HepG2 (cell line): ENCODE measurements around the gene CRYZL1. TPM values are rescaled to one million over a fixed set of nuclear protein-coding genes. Genes with fewer than 3 reads are reported as not detected.

Source experiments
- ATF1 ChIP-seq: IDR thresholded peaks from 2 replicates; pipeline ENCODE4 v1.6.1; 2016; ENCODE audit warnings: mild to moderate bottlenecking, control low read depth
- DNMT3B ChIP-seq: conservative IDR thresholded peaks from 2 replicates; pipeline ENCODE4 v1.6.1; 2016; ENCODE audit warnings: missing biosample characterization, control low read depth
- GABPB1 ChIP-seq: IDR thresholded peaks from 2 replicates; pipeline ENCODE4 v1.6.1; 2016; ENCODE audit warnings: mild to moderate bottlenecking, missing genetic modification reagents, moderate library complexity, missing compliant biosample characterization
- KLF9 ChIP-seq: IDR thresholded peaks from 2 replicates; pipeline ENCODE4 v1.6.1; 2016; ENCODE audit warnings: low read depth
- LRRFIP1 ChIP-seq: sonication (generic); formaldehyde crosslinking; conservative IDR thresholded peaks from 2 replicates; pipeline ENCODE4 v1.4.0; 2020; ENCODE audit warnings: missing genetic modification reagents
- PPARG ChIP-seq: conservative IDR thresholded peaks from 2 replicates; pipeline ENCODE4 v1.6.1; 2016; ENCODE audit warnings: missing biosample characterization, missing genetic modification reagents
- SAP130 ChIP-seq: IDR thresholded peaks from 2 replicates; pipeline ENCODE4 v1.6.1; 2016; ENCODE audit warnings: low read depth
- SIN3A ChIP-seq: IDR thresholded peaks from 2 replicates; pipeline ENCODE4 v1.6.1; 2011; ENCODE audit warnings: low read depth, mild to moderate bottlenecking, control low read depth, low read length, borderline replicate concordance
- SMYD3 ChIP-seq: sonication (generic); formaldehyde crosslinking; IDR thresholded peaks from 2 replicates; pipeline ENCODE4 v1.8.1; 2023; ENCODE audit warnings: mild to moderate bottlenecking, missing genetic modification reagents
- ZNF17 ChIP-seq: sonication (generic); formaldehyde crosslinking; IDR thresholded peaks from 2 replicates; pipeline ENCODE4 v1.5.0; 2020; ENCODE audit warnings: mild to moderate bottlenecking, missing genetic modification reagents
- ZNF30 ChIP-seq: sonication (generic); formaldehyde crosslinking; IDR thresholded peaks from 2 replicates; pipeline ENCODE4 v1.5.0; 2020; ENCODE audit warnings: mild to moderate bottlenecking, missing genetic modification reagents
- ZNF430 ChIP-seq: sonication (generic); formaldehyde crosslinking; IDR thresholded peaks from 2 replicates; pipeline ENCODE4 v1.9.0; 2021; ENCODE audit warnings: mild to moderate bottlenecking, missing genetic modification reagents
- ZNF670 ChIP-seq: sonication (generic); formaldehyde crosslinking; IDR thresholded peaks from 2 replicates; pipeline ENCODE4 v1.8.0; 2022; ENCODE audit warnings: mild to moderate bottlenecking, missing genetic modification reagents, borderline replicate concordance
- ZNF674 ChIP-seq: sonication (generic); formaldehyde crosslinking; IDR thresholded peaks from 2 replicates; pipeline ENCODE4 v1.5.0; 2020; ENCODE audit warnings: low read depth, mild to moderate bottlenecking, missing genetic modification reagents
- ZNF703 ChIP-seq: sonication (generic); formaldehyde crosslinking; IDR thresholded peaks from 2 replicates; pipeline ENCODE4 v1.5.1; 2020; ENCODE audit warnings: missing genetic modification reagents, mild to moderate bottlenecking, moderate library complexity, borderline replicate concordance
- ZNF841 ChIP-seq: sonication (generic); formaldehyde crosslinking; IDR thresholded peaks from 2 replicates; pipeline ENCODE4 v1.8.1; 2023; ENCODE audit warnings: missing genetic modification reagents, borderline replicate concordance
- polyA plus RNA-seq, 8 experiments: library from polyadenylated mRNA; depleted of rRNA in 3 of 8; stranded (reverse) in 7 of 8; unstranded in 1 of 8; fragments of >200 nt; fragmentation: Illumina TruSeq in 4 of 8; extraction: Trizol in 4 of 8; gene quantifications; 2 replicates each; pipeline versions ENCODE4 v1.2.1 to v1.2.3, GENCODE V29; 2011 to 2016; ENCODE audit warnings: low read depth in 4 of 8, missing spikeins in 1 of 8, mixed read lengths in 1 of 8; ENCODE audit not compliant: insufficient read depth in 1 of 8
- total RNA-seq, 5 experiments: library from RNA; depleted of rRNA; stranded (reverse); fragments of >200 nt; fragmentation: Illumina TruSeq; extraction: Trizol; gene quantifications; 2 replicates each; pipeline ENCODE4 v1.2.3, GENCODE V29; 2016; ENCODE audit warnings: low read depth in 1 of 5
- TF ChIP-seq, protein P1 (sequence below): sonication (generic); formaldehyde crosslinking; IDR thresholded peaks from 2 replicates; pipeline ENCODE4 v1.9.0; 2022; ENCODE audit warnings: missing genetic modification reagents, mild to moderate bottlenecking, borderline replicate concordance
- TF ChIP-seq, protein P2 (sequence below): sonication (generic); formaldehyde crosslinking; IDR thresholded peaks from 2 replicates; pipeline ENCODE4 v1.5.1; 2020; ENCODE audit warnings: mild to moderate bottlenecking, missing genetic modification reagents, moderate library complexity
- TF ChIP-seq, protein P3 (sequence below): IDR thresholded peaks from 2 replicates; pipeline ENCODE4 v1.4.0; 2020; ENCODE audit warnings: mild to moderate bottlenecking, missing genetic modification reagents

CRYZL1 gene
- total and polyA plus RNA-seq, 2 of the 13 experiments (the other 11 are each of a cell fraction or from before 2014, with no cell fraction given), result 20.3 to 27.7 TPM

- TF ChIP-seq ZNF430, result no peak; the same call in 1 of the 2 replicates
- no peak for TF ChIP-seq ZNF841
- TF ChIP-seq ZNF30 (CRISPR knock-in tag), result no peak
- 0 out of 2 replicates have a peak, but pooled peaks have one; percentile 78 for TF ChIP-seq ZNF670
- TF ChIP-seq SAP130 (CRISPR knock-in tag), result peak; percentile 95
- TF ChIP-seq KLF9 (CRISPR knock-in tag), result no peak
- TF ChIP-seq, protein P1, sequence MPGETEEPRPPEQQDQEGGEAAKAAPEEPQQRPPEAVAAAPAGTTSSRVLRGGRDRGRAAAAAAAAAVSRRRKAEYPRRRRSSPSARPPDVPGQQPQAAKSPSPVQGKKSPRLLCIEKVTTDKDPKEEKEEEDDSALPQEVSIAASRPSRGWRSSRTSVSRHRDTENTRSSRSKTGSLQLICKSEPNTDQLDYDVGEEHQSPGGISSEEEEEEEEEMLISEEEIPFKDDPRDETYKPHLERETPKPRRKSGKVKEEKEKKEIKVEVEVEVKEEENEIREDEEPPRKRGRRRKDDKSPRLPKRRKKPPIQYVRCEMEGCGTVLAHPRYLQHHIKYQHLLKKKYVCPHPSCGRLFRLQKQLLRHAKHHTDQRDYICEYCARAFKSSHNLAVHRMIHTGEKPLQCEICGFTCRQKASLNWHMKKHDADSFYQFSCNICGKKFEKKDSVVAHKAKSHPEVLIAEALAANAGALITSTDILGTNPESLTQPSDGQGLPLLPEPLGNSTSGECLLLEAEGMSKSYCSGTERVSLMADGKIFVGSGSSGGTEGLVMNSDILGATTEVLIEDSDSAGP (CRISPR knock-in tag), result peak; percentile 77
- TF ChIP-seq, protein P2, sequence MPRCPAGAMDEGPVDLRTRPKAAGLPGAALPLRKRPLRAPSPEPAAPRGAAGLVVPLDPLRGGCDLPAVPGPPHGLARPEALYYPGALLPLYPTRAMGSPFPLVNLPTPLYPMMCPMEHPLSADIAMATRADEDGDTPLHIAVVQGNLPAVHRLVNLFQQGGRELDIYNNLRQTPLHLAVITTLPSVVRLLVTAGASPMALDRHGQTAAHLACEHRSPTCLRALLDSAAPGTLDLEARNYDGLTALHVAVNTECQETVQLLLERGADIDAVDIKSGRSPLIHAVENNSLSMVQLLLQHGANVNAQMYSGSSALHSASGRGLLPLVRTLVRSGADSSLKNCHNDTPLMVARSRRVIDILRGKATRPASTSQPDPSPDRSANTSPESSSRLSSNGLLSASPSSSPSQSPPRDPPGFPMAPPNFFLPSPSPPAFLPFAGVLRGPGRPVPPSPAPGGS (CRISPR knock-in tag), result no peak
- TF ChIP-seq ZNF674 (CRISPR knock-in tag), result no peak
- TF ChIP-seq, protein P3, sequence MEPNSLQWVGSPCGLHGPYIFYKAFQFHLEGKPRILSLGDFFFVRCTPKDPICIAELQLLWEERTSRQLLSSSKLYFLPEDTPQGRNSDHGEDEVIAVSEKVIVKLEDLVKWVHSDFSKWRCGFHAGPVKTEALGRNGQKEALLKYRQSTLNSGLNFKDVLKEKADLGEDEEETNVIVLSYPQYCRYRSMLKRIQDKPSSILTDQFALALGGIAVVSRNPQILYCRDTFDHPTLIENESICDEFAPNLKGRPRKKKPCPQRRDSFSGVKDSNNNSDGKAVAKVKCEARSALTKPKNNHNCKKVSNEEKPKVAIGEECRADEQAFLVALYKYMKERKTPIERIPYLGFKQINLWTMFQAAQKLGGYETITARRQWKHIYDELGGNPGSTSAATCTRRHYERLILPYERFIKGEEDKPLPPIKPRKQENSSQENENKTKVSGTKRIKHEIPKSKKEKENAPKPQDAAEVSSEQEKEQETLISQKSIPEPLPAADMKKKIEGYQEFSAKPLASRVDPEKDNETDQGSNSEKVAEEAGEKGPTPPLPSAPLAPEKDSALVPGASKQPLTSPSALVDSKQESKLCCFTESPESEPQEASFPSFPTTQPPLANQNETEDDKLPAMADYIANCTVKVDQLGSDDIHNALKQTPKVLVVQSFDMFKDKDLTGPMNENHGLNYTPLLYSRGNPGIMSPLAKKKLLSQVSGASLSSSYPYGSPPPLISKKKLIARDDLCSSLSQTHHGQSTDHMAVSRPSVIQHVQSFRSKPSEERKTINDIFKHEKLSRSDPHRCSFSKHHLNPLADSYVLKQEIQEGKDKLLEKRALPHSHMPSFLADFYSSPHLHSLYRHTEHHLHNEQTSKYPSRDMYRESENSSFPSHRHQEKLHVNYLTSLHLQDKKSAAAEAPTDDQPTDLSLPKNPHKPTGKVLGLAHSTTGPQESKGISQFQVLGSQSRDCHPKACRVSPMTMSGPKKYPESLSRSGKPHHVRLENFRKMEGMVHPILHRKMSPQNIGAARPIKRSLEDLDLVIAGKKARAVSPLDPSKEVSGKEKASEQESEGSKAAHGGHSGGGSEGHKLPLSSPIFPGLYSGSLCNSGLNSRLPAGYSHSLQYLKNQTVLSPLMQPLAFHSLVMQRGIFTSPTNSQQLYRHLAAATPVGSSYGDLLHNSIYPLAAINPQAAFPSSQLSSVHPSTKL (CRISPR knock-in tag), result peak; percentile 45
- TF ChIP-seq SIN3A, result peak; percentile 85; the same call in 1 of the 2 replicates
- TF ChIP-seq ZNF703 (CRISPR knock-in tag), result no peak
- no peak for TF ChIP-seq SMYD3
- TF ChIP-seq GABPB1 (CRISPR knock-in tag), result peak; percentile 95
- TF ChIP-seq ZNF17 (CRISPR knock-in tag), result no peak
- no peak for TF ChIP-seq ATF1 (CRISPR knock-in tag)
- no peak for TF ChIP-seq DNMT3B (CRISPR knock-in tag)
- TF ChIP-seq LRRFIP1 (CRISPR knock-in tag), result no peak
- TF ChIP-seq PPARG, result 0 out of 2 replicates have a peak, but pooled peaks have one; percentile 19
Observed at GRCh38 chr21:33541756-33542639, 99.5 kb downstream of the CRYZL1 start, which contains the start of gene GART (continued).
